IMR-90 (cell line): ENCODE measurements around the gene ANO7. TPM values are rescaled to one million over a fixed set of nuclear protein-coding genes. Genes with fewer than 3 reads are reported as not detected.

ENCODE experiments used
- ATAC-seq: fragments of 200-7000 bp; cut with Tn5 transposase; 2 replicates; pipeline ENCODE4 v1.9.1; 2020; ENCODE audit warnings: low read depth, mild to moderate bottlenecking, moderate library complexity
- BruUV-seq: library from RNA; stranded (reverse); fragments of 400-500 nt; replicated peaks from 2 replicates; lab custom pipeline; 2021; lab: Mats Ljungman, UMichigan
- CTCF ChIA-PET: fragments of 300-600 bp; formaldehyde crosslinking; extraction: SDS; loops from one replicate; lab custom pipeline; 2021; ENCODE audit warnings: antibody characterized with exemption; lab: Yijun Ruan, JAX
- POLR2A ChIA-PET: fragments of 300-600 bp; sonication (Branson Sonifier 250); formaldehyde crosslinking; loops from one replicate; lab custom pipeline; 2022; ENCODE audit warnings: antibody characterized with exemption; ENCODE audit not compliant: unreplicated experiment; lab: Charles Lee
- DNase-seq: peaks from one replicate; pipeline ENCODE4 v3.0.0; 2013
- H2AFZ ChIP-seq: replicated peaks from 2 replicates; pipeline ENCODE3; 2013; ENCODE audit warnings: low read length, mild to moderate bottlenecking; ENCODE audit not compliant: poor library complexity
- H2AK5ac ChIP-seq: 2 replicates; pipeline ENCODE4 v1.6.1; 2013; ENCODE audit warnings: low read depth, low read length, inconsistent platforms
- H2AK9ac ChIP-seq: replicated peaks from 2 replicates; pipeline ENCODE3; 2013; ENCODE audit warnings: mild to moderate bottlenecking, low read depth, low read length, moderate library complexity; ENCODE audit not compliant: poor library complexity
- H2BK120ac ChIP-seq: 2 replicates; pipeline ENCODE4 v1.6.1; 2013; ENCODE audit warnings: low read depth, low read length, inconsistent platforms
- H2BK15ac ChIP-seq: 3 replicates; pipeline ENCODE4 v1.6.1; 2013; ENCODE audit warnings: low read depth, low read length, inconsistent platforms
- H2BK20ac ChIP-seq: 2 replicates; pipeline ENCODE4 v1.6.1; 2013; ENCODE audit warnings: low read depth, mild to moderate bottlenecking, inconsistent platforms, low read length, moderate library complexity
- H2BK5ac ChIP-seq: 2 replicates; pipeline ENCODE4 v1.6.1; 2013; ENCODE audit warnings: mild to moderate bottlenecking, low read depth, low read length, inconsistent platforms; ENCODE audit not compliant: poor library complexity, severe bottlenecking
- H3K14ac ChIP-seq: replicated peaks from 2 replicates; pipeline ENCODE4 v1.6.1; 2013; ENCODE audit warnings: low read depth, low read length, inconsistent platforms
- H3K18ac ChIP-seq: 2 replicates; pipeline ENCODE4 v1.6.1; 2013; ENCODE audit warnings: low read depth, low read length, control low read depth
- H3K23ac ChIP-seq: 2 replicates; pipeline ENCODE4 v1.6.1; 2013; ENCODE audit warnings: low read depth, low read length, inconsistent platforms
- H3K27ac ChIP-seq: 2 replicates; pipeline ENCODE4 v1.5.1; 2013; ENCODE audit warnings: mild to moderate bottlenecking, control low read depth, low read length; ENCODE audit not compliant: insufficient read depth
- H3K27me3 ChIP-seq: 2 replicates; pipeline ENCODE4 v1.6.1; 2013; ENCODE audit warnings: low read length; ENCODE audit not compliant: control insufficient read depth, insufficient read depth
- H3K36me3 ChIP-seq: 2 replicates; pipeline ENCODE4 v1.6.1; 2013; ENCODE audit warnings: low read length, mixed read lengths; ENCODE audit not compliant: control insufficient read depth, insufficient read depth
- H3K4ac ChIP-seq: 2 replicates; pipeline ENCODE4 v1.6.1; 2013; ENCODE audit warnings: low read depth, low read length, inconsistent platforms
- H3K4me1 ChIP-seq: 2 replicates; pipeline ENCODE4 v1.6.1; 2013; ENCODE audit warnings: low read length, mixed read lengths; ENCODE audit not compliant: control insufficient read depth, insufficient read depth
- H3K4me2 ChIP-seq: 2 replicates; pipeline ENCODE4 v1.6.1; 2013; ENCODE audit warnings: low read depth, mild to moderate bottlenecking, control low read depth, low read length, moderate library complexity
- H3K4me3 ChIP-seq: 2 replicates; pipeline ENCODE4 v1.5.1; 2013; ENCODE audit warnings: low read depth, mild to moderate bottlenecking, control low read depth, low read length, moderate library complexity; ENCODE audit not compliant: insufficient read depth
- H3K56ac ChIP-seq: 2 replicates; pipeline ENCODE4 v1.6.1; 2013; ENCODE audit warnings: low read length, inconsistent platforms; ENCODE audit not compliant: insufficient read depth; ENCODE audit errors: extremely low read depth
- H3K79me1 ChIP-seq, 2 experiments: 2 replicates each; pipeline ENCODE4 v1.6.1; 2013; ENCODE audit warnings: low read length in 2 of 2, inconsistent platforms in 1 of 2, low read depth in 1 of 2
- H3K9ac ChIP-seq: 2 replicates; pipeline ENCODE4 v1.6.1; 2013; ENCODE audit warnings: low read depth, low read length, control low read depth
- H3K9me1 ChIP-seq: 2 replicates; pipeline ENCODE4 v1.6.1; 2013; ENCODE audit warnings: low read length, inconsistent platforms; ENCODE audit not compliant: insufficient read depth
- H3K9me3 ChIP-seq: 2 replicates; pipeline ENCODE4 v1.6.1; 2013; ENCODE audit warnings: low read length; ENCODE audit not compliant: control insufficient read depth, insufficient read depth
- H4K20me1 ChIP-seq: 2 replicates; pipeline ENCODE4 v1.6.1; 2013; ENCODE audit warnings: low read length, inconsistent platforms; ENCODE audit not compliant: insufficient read depth
- H4K5ac ChIP-seq: 2 replicates; pipeline ENCODE4 v1.6.1; 2013; ENCODE audit warnings: mild to moderate bottlenecking, low read depth, low read length, control low read depth
- H4K8ac ChIP-seq, 2 experiments: 2 replicates each; pipeline ENCODE4 v1.6.1; 2013; ENCODE audit warnings: low read depth in 2 of 2, low read length in 2 of 2, control low read depth in 1 of 2, inconsistent platforms in 1 of 2
- H4K91ac ChIP-seq: 2 replicates; pipeline ENCODE4 v1.6.1; 2013; ENCODE audit warnings: low read depth, low read length, inconsistent platforms; ENCODE audit not compliant: insufficient read depth
- RAD21 ChIP-seq: IDR thresholded peaks from 2 replicates; pipeline ENCODE4 v1.6.1; 2012; ENCODE audit warnings: low read length, improper control_type of control experiment
- SMC3 ChIP-seq: fragments of 150-350 bp; IDR thresholded peaks from 2 replicates; pipeline ENCODE4 v1.6.1; 2016; ENCODE audit warnings: low read depth, mild to moderate bottlenecking, antibody characterized with exemption, low read length, moderate library complexity
- WGBS, 2 experiments: methylation state at CpG; one replicate each; pipeline versions ENCODE4 v1.1.5 to v1.1.7; 2013; ENCODE audit warnings: missing lambda C conversion rate in 2 of 2; ENCODE audit not compliant: insufficient read length in 1 of 2; ENCODE audit errors: extremely low coverage in 2 of 2; 5-methylcytosine and 5-hydroxymethylcytosine counted together
- dilution Hi-C: fragments of 300-500 bp; cut with HindIII; formaldehyde crosslinking; loops from one replicate; pipeline ENCODE4 v1.14.3; 2018; ENCODE audit warnings: low sequenced_read_pairs; ENCODE audit not compliant: unreplicated experiment
- in situ Hi-C: fragments of 300-500 bp; cut with MboI; formaldehyde crosslinking; loops from 3 replicates; pipeline ENCODE4 v1.14.3; 2019; ENCODE audit warnings: low sequenced_read_pairs, inconsistent platforms, mixed read lengths
- intact Hi-C: fragments of 100-400 bp; cut with micrococcal nuclease; formaldehyde crosslinking; loops from 2 replicates; pipeline ENCODE4 v1.10.0; 2022
- polyA plus RNA-seq, 3 experiments: library from polyadenylated mRNA; depleted of rRNA; stranded (reverse); fragments of >200 nt; gene quantifications; 2 replicates each; pipeline ENCODE4 v1.2.3, GENCODE V29; 2012; ENCODE audit warnings: low replicate concordance in 1 of 3
- total RNA-seq: library from RNA; depleted of rRNA; stranded (reverse); fragments of >200 nt; gene quantifications from 2 replicates; pipeline ENCODE4 v1.2.3, GENCODE V29; 2012
- TF ChIP-seq, protein P1 (sequence below): fragments of 150-350 bp; IDR thresholded peaks from 2 replicates; pipeline ENCODE4 v1.6.1; 2016; ENCODE audit warnings: low read depth, mild to moderate bottlenecking, low read length, moderate library complexity, borderline replicate concordance

Gene ANO7
- total and polyA plus RNA-seq, 2 of the 4 experiments (the other 2 are of a cell fraction): 0.36 to 3.4 TPM

DNA sequence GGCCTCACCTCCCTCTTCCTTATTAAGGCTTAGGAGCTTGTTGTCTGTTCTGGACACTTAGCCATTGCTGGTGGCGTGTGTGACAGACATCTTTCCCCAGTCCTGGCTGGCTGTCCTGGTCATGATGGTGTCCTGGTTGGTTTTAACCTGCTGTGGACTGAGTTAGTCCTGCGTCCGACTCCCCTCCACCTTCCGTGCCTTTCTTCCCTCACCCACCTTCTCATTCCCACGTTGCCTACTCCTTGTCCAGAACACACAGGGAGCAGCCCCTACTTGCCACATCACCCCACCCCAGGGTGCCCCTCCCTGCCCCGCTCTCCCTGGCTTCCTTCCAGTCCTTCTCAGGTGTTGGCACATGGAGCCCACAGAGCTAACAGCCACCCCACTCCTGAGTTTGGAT lies 9.5 kb downstream of the ANO7 start:
- Histone ChIP-seq H2BK120ac (no peak overlapping the region), H4K8ac (no peak overlapping the region), H2BK15ac (no peak overlapping the region), H3K79me1 (no peaks in the 10 kb centered on the region), H3K4me3 (no peak overlapping the region), H4K91ac (no peak overlapping the region), H3K27me3 (peaks cover 17% of the 10 kb centered on the region), H3K14ac (no peak overlapping the region), H3K9me1 (no peaks in the 10 kb centered on the region), H3K27ac (no peak overlapping the region), H2AK5ac (no peak overlapping the region), H3K4me1 (no peaks in the 10 kb centered on the region), H3K18ac (no peak overlapping the region), H2AK9ac (no peak overlapping the region), H3K4ac (no peak overlapping the region), H2BK20ac (no peak overlapping the region), H2BK5ac (no peak overlapping the region), H2AFZ (no peak overlapping the region), H3K23ac (no peak overlapping the region), H3K9me3 (no peaks in the 10 kb centered on the region), H3K36me3 (no peaks in the 10 kb centered on the region), H3K9ac (no peak overlapping the region), H4K5ac (no peak overlapping the region), H4K20me1 (no peaks in the 10 kb centered on the region), H3K4me2 (no peak overlapping the region), H3K56ac (no peak overlapping the region)
- in situ Hi-C loops: no loop called here
- ATAC-seq (no peak), DNase-seq (no peak)
- BruUV-seq: no TSS peak
- ChIA-PET CTCF (no interaction called here), POLR2A (no interaction called here)
- intact Hi-C loops: no loop called here
- no peak for TF ChIP-seq RAD21
- TF ChIP-seq, protein P1, sequence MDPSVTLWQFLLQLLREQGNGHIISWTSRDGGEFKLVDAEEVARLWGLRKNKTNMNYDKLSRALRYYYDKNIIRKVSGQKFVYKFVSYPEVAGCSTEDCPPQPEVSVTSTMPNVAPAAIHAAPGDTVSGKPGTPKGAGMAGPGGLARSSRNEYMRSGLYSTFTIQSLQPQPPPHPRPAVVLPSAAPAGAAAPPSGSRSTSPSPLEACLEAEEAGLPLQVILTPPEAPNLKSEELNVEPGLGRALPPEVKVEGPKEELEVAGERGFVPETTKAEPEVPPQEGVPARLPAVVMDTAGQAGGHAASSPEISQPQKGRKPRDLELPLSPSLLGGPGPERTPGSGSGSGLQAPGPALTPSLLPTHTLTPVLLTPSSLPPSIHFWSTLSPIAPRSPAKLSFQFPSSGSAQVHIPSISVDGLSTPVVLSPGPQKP: no peak
- no peak for TF ChIP-seq SMC3
- WGBS, 2 experiments: no CpG with 5 or more reads among the region's 6 CpGs
- dilution Hi-C loops: no loop called here
